ENCODE data around the gene ADAT1.
"Not testable (repeated sequence)": the region's sequence is repeated elsewhere in the genome, so short reads cannot be mapped to it uniquely, and the experiment has no call there.

ADAT1 gene

GRCh38 chr16:75606507-75606906, 16.6 kb downstream of the ADAT1 start:
- H3K36me3 ChIP-seq = peaks cover 38 to 92% (median 68%) of the 10 kb centered on the region in 3 donors
- H3K27ac ChIP-seq = no peak overlapping the region
- H3K4me1 ChIP-seq = no peaks in the 10 kb centered on the region
- DNase-seq = peak in 1 of 2 donors; percentile 29
- no peak for TF ChIP-seq CTCF (IDR thresholded peaks at IDR 0.05)
- H3K4me3 ChIP-seq = no peak overlapping the region
- H3K9me3 ChIP-seq = no peaks in the 10 kb centered on the region
- H3K27me3 ChIP-seq = no peaks in the 10 kb centered on the region
- intact Hi-C loops (cut with DNase I; ENCODE audit: low total_unique reads) = no loop called here

GRCh38 chr16:75603241-75603640, 19.8 kb downstream of the ADAT1 start:
- no peaks in the 10 kb centered on the region for H3K9me3 ChIP-seq

GRCh38 chr16:75599452-75600277, 23.4 kb downstream of the ADAT1 start:
- Histone ChIP-seq H3K36me3 (peaks cover 15 to 69% (median 60%) of the 10 kb centered on the region in 3 donors), H3K27ac (peak overlapping the region in 1 of 2 donors; percentile 27)

More at GRCh38 chr16:75603241-75603640, 19.8 kb downstream of the ADAT1 start:
- intact Hi-C loops (cut with DNase I; ENCODE audit: low total_unique reads) = no loop called here
- Histone ChIP-seq H3K27me3 (no peaks in the 10 kb centered on the region), H3K4me1 (peaks cover 0 to 12% (median 0%) of the 10 kb centered on the region in 4 donors), H3K4me3 (no peak overlapping the region), H3K27ac (no peak overlapping the region), H3K36me3 (peaks cover 22 to 88% (median 69%) of the 10 kb centered on the region in 3 donors)
- no peak for DNase-seq
- TF ChIP-seq CTCF (IDR thresholded peaks at IDR 0.05) = no peak

GRCh38 chr16:75593825-75594820, 29.0 kb downstream of the ADAT1 start:
- peaks cover 0 to 44% (median 25%) of the 10 kb centered on the region in 4 donors for H3K4me1 ChIP-seq
- peak overlapping the region in 1 of 2 donors; percentile 30 for H3K27ac ChIP-seq
- TF ChIP-seq CTCF (IDR thresholded peaks at IDR 0.05) = no peak
- H3K4me3 ChIP-seq = no peak overlapping the region
- intact Hi-C loops (cut with DNase I; ENCODE audit: low total_unique reads) = no loop called here
- peak in 1 of 2 donors; percentile 39 for DNase-seq
- no peaks in the 10 kb centered on the region for H3K27me3 ChIP-seq
- H3K9me3 ChIP-seq = no peaks in the 10 kb centered on the region
- peaks cover 7 to 20% (median 16%) of the 10 kb centered on the region in 3 donors for H3K36me3 ChIP-seq

More at GRCh38 chr16:75599452-75600277, 23.4 kb downstream of the ADAT1 start:
- Histone ChIP-seq H3K9me3 (no peaks in the 10 kb centered on the region), H3K4me1 (peaks cover 0 to 12% (median 1%) of the 10 kb centered on the region in 4 donors), H3K27me3 (no peaks in the 10 kb centered on the region), H3K4me3 (no peak overlapping the region)
- DNase-seq = peak in 1 of 2 donors; percentile 6
- no peak for TF ChIP-seq CTCF (IDR thresholded peaks at IDR 0.05)
- intact Hi-C loops (cut with DNase I; ENCODE audit: low total_unique reads) = no loop called here

- no peak overlapping the region for H3K4me3 ChIP-seq
- peak in 1 of 2 donors; percentile 24 for DNase-seq
- H3K27ac ChIP-seq = peak overlapping the region in 1 of 2 donors; percentile 30
- intact Hi-C loops (cut with DNase I; ENCODE audit: low total_unique reads) = no loop called here
- H3K36me3 ChIP-seq = peaks cover 7 to 16% (median 14%) of the 10 kb centered on the region in 3 donors
- no peak for TF ChIP-seq CTCF (IDR thresholded peaks at IDR 0.05)
- H3K27me3 ChIP-seq = no peaks in the 10 kb centered on the region
- no peaks in the 10 kb centered on the region for H3K9me3 ChIP-seq
- peaks cover 0 to 50% (median 25%) of the 10 kb centered on the region in 4 donors for H3K4me1 ChIP-seq
Measured at GRCh38 chr16:75593308-75593707, 29.8 kb downstream of the ADAT1 start.

- H3K9me3 ChIP-seq; H3K4me3 ChIP-seq; H3K27me3 ChIP-seq; H3K36me3 ChIP-seq; intact Hi-C loops (cut with DNase I; ENCODE audit: low total_unique reads); DNase-seq: not testable (repeated sequence)
- H3K27ac ChIP-seq = peak overlapping the region; percentile 76 to 91
- peaks cover 0 to 56% (median 25%) of the 10 kb centered on the region in 4 donors for H3K4me1 ChIP-seq
Measured at GRCh38 chr16:75591927-75592326, 31.2 kb downstream of the ADAT1 start.

All from tibial artery (tissue), 4 donors.